AG08395 (cell line): ENCODE results near the gene GABBR1.

ENCODE experiments used
- DNase-seq: peaks from one replicate; pipeline ENCODE4 v3.0.0; 2012; ENCODE audit warnings: mixed read lengths, low spot score

The GABBR1 gene

DNA sequence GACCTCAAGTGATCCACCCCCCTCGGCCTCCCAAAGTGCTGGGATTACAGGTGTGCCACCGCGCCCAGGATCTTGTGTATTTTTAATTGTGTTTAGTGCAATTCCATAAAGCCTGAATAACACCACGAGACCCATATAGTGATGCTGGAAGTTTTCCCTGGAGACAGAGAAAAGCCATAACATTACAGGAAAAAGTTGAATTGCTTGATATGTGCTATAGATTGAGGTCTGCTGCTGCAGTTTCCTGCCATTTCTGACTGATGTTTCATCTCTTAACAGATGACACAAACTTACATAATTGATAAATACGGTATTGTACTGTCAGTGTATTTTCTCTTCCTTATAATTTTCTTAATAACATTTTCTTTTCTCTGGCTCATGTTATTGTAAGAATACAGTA, 66.1 kb downstream of the GABBR1 start:
- no peak for DNase-seq

DNA sequence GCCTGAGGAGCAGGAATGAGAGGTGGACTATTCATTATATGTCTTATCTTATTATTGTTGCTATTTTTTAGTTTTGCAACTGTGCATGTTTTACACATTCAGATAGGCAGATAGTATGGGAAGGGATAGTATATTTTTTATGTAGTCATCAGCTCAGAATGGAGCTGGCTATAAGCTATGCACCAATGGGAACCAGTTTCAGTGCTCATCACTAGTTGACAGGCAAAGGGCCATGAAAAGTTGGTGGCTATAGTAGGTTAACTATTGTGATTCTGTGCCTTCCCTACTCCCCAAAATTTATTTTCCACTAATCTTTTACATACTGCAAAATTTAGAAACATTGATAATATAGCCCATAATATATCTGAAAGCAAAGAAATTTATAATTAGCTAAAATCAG, 68.1 kb downstream of the GABBR1 start:
- DNase-seq, result no peak

DNA sequence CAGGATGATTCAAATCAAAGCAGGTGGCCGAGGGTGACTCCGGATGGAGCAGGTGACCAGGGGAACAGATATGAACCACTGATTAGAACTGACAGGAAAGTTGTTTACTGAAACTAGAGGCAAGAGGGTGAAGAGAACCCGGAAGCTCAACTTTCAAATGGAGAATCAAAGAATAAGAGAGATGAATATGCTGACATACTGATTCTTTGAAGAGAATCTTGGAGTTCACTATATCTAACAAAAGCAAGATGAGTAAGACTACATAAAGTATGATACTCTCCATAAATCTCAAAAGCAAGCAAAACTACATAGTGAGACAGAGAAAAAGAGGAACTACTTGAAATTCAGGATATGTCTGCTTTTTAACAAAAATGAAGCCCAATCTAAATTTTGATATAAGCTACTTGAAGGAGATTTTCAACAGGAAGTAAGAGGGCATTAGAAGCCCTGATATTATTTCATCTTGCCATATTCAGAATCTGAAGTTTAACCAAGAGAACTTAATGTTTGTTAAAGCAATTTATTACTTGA, 69.5 kb downstream of the GABBR1 start:
- no peak for DNase-seq

DNA sequence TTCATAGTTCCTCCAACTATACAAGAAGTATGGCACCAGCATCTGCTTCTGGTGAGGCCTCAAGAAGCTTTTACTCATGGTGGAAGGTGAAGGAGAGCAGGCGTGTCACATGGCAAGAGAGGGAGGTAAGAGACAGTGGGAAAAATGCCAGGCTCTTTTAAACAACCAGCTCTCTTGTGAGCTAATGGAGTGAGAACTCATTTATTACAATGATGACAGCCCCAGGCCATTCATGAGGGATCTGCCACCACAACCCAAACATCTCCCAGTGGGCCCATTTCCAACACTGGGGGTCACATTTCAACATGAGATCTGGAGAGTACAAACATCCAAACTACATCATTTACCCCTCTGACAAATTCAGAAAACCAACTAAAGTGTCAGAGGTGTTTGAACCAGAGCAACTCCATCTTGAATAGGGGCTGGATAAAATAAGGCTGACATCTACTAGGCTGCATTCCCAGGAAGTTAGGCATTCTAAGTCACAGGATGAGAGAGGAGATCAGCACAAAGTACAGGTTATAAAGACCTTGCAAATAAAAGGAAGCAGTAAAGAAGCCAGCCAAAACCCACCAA, 71.3 kb downstream of the GABBR1 start:
- DNase-seq, result no peak

DNA sequence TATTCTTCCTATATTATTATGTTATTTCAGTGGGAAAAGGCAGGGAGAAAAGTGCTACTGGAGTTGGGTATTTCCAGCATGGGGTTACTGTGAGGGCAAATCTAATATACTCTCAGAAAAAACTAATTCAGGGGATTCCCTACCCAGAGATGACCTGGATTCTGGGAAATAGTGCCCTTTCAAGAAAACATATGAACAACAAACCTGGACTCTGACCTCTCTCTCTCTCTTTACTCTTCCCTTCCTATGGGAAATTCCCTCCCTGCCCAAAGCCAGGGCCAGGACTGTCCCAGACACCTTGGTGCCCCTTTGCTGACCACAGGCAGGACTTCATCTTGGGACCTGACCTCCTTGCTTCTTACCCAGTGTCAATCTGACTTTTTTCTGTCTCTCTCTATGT, 71.9 kb downstream of the GABBR1 start:
- no peak for DNase-seq

DNA sequence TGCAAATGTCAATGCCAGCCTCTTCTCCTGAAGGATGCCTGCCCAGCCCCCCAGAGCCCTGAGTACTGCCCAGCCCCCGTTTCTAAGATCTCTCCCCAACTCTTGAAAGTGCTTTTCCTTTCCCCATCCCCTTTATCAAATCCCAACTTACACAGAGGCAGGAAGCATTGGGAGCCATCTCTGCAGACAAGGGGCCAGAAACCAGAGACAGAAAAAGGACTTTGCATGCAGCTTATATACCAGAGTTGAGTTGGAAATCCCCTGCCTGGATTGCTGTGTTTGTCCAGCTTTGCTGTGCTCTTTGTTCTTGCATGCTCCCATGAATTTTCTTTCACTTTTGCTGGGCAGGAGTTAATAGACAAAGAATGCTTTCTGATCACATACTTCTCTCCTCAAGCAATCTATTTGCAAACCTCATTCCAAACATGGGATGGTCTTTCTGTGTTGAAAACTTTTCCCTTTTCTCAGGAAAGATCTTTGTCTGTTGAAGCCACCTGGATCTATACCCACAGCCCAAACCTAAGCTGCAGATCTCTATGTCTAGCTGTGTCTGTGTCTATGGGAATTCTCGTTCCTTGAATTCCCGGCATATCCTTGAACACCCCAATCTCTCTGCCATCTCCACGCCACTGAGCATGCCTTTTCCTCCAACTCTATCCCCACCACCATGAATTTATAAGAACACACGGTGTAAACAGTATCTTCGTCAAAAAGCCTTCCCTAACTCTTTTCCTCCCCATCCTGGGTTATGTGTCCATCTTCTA, 73.3 kb downstream of the GABBR1 start, which contains the start of gene UBD:
TSS of gene UBD (minus strand) at position 209 of the 764 bp plus-strand sequence. CDS start at position 178, 31 bp downstream.
- DNase-seq, result no peak

DNA sequence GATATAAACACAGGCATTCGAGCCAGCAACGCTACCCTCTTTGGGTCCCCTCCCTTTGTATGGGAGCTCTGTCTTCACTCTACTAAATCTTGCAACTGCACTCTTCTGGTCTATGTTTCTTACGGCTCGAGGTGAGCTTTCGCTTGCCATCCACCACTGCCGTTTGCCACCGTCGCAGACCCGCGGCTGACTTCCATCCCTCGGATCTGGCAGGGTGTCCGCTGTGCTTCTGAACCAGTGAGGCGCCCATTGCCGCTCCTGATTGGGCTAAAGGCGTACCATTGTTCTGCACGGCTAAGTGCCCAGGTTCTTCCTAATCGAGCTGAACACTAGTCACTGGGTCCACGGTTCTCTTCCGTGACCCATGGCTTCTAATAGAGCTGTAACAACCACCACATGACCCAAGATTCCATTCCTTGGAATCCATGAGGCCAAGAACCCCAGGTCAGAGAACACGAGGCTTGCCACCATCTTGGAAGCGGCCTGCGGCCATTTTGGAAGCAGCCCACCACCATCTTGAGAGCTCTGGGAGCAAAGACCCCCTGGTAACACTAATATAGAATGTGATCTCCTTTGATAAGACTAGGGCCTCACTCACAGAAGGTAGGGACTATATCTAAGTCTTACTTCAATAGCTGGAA, 74.4 kb downstream of the GABBR1 start:
- DNase-seq, result no peak

DNA sequence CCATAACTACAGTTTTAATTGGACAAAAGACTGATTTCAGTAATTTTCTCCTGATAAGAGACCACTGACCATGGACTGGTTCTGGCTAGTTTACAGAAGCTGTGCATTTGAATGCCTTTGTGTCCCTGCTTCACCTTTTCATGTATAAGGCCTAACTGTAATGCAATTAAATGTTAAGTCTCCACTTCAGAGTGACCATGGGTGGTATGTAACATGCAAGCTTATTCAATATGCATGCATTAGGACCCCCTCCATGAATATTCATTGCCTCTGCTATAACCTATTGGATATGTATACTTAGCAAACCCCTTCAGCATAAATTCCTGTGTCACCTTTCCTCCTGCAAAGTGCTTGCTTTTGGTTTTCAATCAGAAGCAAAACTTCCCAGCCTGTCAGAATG, 75.7 kb downstream of the GABBR1 start:
- DNase-seq, result no peak

DNA sequence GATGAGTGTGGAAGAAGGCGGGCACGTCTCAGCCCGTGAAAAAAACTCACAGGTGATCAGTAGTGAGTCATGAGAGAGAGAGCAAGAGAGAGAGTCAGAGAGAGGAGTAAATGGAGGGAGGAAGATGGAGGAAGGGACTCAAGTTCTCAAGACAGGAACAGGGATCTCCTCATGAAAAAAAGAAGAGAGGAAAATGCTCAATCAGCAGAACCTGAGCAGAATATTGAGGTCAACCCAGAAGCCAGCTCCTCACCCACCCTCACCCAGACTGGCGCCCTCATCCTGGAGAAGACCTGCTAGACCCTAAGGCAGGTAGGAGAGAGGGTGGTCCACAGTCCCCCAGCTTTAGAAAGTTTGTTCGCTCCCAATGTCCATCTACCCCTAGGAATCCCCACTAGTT, 78.2 kb downstream of the GABBR1 start:
- DNase-seq, result no peak

DNA sequence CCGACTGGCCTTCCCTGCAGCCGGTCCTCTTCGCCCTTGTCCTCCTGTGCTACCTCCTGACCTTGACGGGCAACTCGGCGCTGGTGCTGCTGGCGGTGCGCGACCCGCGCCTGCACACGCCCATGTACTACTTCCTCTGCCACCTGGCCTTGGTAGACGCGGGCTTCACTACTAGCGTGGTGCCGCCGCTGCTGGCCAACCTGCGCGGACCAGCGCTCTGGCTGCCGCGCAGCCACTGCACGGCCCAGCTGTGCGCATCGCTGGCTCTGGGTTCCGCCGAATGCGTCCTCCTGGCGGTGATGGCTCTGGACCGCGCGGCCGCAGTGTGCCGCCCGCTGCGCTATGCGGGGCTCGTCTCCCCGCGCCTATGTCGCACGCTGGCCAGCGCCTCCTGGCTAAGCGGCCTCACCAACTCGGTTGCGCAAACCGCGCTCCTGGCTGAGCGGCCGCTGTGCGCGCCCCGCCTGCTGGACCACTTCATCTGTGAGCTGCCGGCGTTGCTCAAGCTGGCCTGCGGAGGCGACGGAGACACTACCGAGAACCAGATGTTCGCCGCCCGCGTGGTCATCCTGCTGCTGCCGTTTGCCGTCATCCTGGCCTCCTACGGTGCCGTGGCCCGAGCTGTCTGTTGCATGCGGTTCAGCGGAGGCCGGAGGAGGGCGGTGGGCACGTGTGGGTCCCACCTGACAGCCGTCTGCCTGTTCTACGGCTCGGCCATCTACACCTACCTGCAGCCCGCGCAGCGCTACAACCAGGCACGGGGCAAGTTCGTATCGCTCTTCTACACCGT, 79.5 kb downstream of the GABBR1 start:
- peak; percentile 64 for DNase-seq

DNA sequence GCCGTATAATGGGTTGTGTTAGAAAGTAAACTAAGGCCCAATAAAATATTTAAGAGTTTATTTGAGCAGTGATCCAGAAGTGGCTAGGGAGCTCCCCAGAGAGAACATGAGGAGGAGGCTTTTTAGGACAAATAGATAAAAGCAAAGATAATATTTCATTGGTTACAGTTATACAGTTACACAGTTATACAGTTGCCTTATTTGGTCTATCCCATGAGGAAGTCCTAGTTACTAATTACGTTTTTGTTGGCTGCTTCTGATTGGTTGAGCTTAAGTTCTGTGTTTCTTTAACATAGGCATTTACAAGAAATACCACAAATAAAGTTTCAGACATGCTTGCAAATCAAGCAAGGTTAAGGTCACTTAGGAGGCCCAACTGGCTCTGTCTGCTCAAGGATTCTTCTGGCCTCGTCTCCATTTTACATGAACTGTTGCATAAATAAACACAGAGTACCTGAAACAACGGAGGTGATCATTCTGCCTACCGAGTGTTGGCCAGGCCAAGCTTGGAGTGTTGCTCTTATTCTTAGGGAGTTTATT, 80.4 kb downstream of the GABBR1 start:
- peak; percentile 63 for DNase-seq

DNA sequence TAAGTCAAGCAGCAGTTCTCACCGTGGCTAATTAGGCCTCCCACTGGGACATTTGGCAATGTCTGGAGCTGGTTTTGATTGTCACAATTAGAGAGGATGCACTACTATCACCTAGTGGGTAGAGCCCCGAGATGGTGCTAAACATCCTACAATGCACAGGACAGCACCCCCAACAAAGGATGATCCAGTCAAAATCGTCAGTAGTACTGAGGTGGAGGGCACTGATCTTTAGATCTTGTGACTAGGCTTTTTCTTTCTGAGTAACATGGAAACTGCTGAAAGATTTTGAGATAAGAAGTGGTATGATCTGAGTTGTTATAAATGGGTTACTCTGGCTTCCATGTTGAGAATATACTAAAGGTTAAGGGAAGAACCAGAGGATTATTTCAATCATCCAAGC, 85.4 kb downstream of the GABBR1 start:
- DNase-seq, result no peak

DNA sequence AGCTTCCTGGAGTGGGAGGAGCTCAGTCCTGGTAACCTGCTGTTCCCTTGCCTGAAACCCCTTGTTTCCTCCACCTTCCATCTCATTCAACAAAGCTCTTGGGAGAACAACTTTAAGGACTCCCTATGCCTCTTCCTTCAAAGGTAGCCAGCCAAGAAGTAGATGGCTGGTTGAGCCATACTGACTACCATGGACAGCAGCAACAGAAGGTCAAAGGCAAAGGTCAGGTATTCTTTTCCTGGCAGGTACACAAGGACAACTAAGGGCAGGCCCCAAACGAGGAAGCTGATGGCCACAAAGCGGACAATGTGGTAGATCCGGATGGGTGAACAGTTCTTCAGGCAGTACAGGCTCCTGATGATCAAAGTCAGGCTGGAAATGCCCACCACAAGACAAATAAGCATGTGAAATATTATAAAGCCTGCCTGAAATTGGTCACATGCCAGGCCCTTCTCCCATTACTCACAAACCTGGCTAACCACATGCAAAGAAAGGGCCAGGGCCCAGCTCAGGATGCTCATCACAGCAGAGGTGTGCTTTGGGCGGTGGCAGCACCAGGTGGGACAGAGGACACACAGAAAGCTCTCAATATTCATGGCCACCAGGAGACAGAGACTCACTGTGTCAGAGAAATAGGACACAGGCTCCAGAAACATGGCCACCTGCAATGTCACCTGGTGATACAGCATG, 95.1 kb downstream of the GABBR1 start:
- DNase-seq, result no peak

DNA sequence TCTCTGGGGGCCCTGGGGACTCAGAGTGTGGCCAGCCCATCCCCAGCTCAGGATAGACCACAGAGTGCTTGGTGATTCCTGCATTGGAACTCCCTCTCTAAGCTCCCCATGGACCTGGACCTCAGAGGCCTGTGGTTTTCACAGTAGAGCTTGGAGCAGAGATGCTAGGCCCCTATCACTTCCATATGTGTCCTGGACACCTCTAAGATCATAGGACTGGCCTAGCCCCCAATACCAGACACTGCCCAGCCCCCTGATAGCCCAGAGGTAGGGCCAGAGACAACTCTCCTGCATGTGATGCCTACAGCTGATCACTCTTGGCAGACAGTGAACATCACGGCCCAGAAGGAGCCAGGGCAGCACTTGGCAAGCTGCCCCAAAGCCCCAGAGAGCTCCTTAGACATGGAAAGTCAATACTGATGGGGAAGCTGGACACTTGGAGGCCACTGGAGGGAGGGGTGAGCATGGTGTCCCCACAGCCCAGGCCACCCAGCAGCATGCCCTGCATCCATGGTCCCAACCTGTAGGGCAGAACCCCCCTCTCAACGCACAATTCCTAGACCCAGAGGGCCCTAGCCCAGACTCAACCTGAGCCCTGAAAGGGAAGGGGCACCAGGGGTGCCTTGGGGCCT, 100.5 kb downstream of the GABBR1 start:
- no peak for DNase-seq

DNA sequence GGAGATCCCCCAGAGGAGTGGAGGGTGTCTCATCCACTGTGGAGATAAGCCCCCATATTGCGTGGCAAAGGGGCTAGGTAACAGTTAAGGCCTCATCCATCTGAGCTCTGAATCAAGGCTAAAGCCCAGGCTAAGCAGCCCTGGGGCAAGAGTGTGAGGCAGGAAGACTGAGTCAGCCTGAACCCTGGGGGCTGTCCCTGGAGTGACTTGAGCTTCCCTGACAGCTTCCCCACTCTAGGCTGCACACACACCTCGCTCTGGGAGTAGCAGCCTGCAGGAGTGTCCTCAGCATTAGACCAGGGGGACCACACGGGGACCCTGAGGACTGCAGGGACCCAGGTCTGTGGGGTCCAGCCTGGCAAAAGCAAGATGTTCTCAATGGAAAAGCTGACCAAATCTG, 101.3 kb downstream of the GABBR1 start:
- DNase-seq, result no peak

DNA sequence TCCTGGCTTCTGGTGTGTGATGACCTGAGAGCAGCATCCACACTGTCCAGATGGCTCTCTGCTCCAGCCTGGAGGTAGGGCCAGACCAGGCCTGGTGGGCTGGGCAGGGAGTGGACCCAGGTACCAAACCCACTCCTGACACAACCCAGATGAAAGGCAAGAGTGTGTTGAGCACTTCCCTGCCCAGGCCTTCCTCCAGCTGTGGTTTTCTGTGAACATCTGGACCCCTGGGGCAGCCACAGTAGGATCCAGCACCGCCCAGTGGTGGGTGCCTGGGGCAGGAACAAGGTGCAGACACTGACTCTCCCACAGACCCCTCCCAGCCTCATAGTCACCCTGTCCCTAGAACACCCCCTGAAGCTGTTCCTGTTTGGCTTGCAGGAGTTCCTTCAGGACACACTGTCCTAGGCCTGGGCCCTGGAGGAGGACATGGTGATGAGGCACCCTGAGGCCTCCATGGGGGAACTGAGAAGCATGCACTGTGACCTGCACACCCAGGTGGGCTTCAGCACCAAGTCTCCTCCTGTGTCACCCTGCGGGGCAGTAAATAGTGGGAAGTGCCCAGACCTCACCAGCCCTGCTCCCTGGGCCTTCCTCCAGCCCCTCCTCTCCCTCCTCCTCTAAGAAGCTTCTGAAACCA, 102.2 kb downstream of the GABBR1 start:
- DNase-seq, result no peak

DNA sequence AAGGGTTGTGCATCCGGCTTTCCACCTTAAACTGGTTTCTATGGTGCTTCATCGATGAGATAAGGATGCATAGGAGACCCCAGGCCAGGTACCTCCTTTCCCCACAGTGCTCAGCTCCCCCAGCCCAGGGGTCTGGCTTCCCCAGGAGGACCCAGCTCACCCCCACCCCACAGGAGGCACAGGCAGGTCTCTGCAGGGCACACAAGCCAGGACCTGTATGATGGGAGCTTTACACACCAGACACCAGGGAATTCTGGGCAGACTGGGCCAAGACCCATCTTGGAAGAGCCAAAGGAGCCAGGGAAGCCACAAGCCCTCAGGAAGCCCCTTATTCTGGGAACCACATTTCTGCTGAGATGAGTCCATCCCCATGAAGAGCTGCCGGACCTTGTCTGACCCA, 103.0 kb downstream of the GABBR1 start:
- no peak for DNase-seq

DNA sequence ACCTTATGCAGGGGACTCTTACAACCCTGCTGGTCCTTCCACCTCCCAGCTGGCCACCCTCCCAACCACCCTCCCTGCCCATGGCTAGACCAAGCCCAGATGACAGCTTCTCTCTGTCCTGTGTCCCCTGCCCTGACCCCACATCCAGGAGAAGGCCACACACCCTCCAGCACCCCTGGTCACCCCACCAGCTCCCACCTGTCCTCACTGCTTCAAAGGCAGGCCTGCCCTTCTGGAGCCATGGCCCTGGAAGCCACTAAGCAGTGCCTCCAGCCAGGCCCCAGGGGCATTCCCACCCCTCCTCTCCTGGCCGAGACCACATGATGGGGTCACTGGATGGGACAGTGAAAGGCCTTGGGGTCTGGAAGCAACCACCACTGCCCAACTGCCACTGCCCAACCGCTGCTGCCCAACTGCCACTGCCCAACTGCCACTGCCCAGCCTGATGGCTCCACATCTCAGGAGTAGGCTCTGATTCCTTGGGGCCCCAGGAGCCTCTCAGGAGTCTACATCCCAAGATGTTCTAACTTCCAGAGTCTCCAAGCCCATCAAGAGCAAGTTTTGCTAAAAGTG, 103.9 kb downstream of the GABBR1 start:
- DNase-seq, result no peak

DNA sequence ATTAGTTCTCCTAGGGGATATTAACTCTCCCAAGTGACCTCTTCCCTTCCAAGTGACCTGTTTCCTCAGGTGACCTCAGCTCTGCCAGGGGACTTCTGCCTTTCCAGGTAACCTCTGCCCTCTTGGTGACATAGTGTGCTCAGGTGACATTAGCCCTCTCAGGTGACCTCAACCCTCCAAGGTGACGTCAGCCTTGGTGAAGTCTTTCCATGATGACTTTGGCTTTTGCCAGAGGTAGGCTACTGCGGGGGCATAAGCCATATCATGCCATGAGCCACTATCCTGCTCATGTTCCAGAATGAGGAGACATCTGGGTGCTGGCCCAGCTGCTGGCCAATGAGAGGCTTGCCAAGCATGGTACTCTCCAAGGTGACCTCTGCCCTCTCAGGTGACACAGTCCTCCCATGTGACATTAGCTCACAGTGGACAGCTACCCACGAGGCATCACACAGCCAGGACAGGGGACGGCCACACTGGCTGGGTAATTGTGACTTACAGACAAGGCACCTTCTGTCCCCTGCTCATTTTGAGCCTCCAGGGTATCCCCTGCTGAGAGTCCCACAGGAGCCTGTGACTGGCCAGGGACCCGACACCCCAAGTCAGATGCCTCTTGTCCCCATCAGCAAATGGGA, 104.6 kb downstream of the GABBR1 start:
- DNase-seq, result no peak

DNA sequence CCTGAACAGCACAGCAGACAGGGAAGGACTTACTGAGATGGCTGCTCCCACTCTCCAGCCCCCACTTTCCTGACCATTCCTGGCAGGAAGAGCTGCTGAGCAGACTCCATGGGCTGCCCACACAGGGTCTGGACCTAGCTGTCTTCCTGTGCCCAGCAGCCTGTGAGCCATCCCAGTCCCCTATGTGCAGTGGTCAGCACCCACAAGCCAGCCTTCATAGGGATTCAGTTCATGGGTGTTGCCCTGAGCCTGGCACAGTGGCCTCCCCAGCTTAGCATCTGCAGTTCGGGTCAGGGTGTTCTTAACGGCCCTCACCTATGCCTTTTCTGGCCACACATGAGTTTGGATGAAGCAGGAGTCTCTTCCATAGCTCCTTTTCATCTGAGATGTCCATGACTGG, 105.4 kb downstream of the GABBR1 start:
- DNase-seq, result no peak
